ENCODE results near the gene RBPJL.

RBPJL gene

DNA sequence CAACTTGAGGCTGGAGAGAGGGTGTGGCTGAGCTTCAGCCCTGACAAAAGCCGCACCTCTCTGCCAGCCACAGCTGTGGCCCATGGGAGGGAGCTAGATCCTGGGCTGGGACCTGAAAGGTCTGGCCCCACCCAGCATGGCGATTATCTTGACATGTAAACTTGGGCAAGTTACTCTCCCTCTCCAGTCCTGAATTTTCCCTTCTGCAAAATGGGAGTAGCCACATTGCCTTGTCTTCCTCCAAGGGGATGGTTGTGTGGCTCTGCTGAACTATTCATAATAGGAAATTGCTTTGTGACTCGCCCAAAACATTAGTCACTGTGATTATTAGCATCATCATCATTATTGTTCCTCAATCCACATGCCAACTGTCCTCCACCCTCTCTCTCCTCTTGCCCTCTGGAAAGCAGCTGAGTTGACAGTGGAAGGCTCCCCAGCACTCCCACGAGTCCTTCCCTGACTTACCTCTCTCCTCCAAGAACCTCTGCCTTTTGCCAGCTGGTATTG is 23.0 kb upstream of the RBPJL start:
- no peak for DNase-seq (ENCODE audit: low read depth)
- H3K4me3 ChIP-seq (replicated peaks; ENCODE audit: low read depth, low read length) = no peak overlapping the region
- no peak for TF ChIP-seq CTCF (IDR thresholded peaks at IDR 0.05; ENCODE audit: low read length, missing control alignments)

DNA sequence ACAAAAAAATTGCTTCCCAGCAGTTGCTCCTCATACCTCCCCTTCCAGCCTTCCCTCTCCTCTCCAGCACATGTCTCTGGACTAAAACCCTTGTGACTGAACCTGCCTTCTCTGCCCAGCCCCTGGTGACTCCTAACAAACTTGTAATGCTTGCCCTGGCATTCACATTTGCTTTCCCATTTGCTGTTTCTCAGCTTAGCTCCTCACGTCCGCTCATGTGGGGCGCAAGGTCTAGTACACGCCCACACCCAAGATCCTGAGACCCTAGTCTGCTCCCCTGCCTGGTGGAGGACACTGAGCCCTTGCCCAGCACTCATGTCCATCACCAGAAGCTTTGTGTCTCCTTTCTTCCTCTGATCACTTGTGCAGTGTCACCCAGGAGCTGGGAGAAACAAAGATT is 18.3 kb upstream of the RBPJL start:
- no peak for TF ChIP-seq CTCF (IDR thresholded peaks at IDR 0.05; ENCODE audit: low read length, missing control alignments)
- no peak for DNase-seq (ENCODE audit: low read depth)
- no peak overlapping the region for H3K4me3 ChIP-seq (replicated peaks; ENCODE audit: low read depth, low read length)

DNA sequence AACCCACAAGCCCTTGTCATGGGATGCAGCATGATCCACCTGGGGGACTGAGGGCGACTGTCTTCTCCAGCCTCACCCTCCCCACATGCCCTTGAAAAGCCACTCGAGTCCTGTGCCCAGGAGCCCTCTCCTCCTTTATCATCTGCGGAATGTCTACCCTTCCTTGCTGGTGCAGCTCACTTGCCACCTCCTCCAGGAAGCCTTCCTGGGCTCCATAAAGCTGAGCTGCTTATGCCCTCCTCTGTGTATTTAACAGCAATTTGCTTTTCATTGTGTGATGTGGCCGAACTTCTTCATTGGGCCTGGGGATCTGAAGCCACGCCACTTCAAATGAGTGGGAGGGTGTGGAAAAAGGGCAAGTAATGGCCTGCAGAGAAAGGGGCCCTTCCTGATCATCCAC is 17.8 kb upstream of the RBPJL start:
- DNase-seq (ENCODE audit: low read depth) = no peak
- no peak for TF ChIP-seq CTCF (IDR thresholded peaks at IDR 0.05; ENCODE audit: low read length, missing control alignments)
- H3K4me3 ChIP-seq (replicated peaks; ENCODE audit: low read depth, low read length) = no peak overlapping the region

DNA sequence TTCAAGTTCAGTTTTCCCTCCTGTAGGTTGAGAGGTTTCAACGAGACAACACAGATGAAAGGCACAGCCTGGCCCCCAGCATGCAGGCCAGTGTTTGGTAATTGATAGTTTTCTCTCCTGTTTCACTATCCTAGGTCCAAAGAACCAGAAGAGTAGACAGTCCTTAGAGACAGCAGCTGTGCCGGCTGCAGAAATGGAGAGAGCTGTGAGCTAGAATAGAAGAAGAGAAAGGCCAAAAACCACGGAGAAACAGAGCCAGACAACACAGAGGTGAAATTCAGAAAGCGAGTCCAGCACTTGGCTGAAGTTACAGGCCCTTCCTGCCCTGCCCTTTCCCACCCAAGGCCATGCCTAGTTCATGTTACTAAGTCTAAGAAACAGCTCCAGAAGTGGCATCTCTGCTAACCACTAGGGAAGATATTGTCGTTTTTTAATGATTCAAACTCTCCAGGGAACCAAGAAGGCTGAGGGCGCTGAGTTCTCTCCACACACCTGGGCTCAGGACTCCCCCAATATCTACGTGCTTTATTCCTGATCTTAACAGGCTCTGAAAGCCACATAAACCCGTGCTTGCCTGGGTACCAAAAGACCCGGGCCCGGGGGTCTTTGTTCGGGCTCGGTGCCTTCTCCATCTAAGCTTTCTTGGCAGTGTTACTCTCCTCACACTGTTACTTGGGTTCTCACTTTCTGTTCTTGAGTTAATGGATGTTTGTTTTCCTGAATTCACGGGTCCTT is 16.5 kb upstream of the RBPJL start:
- H3K4me3 ChIP-seq (replicated peaks; ENCODE audit: low read depth, low read length) = no peak overlapping the region
- no peak for DNase-seq (ENCODE audit: low read depth)
- TF ChIP-seq CTCF (IDR thresholded peaks at IDR 0.05; ENCODE audit: low read length, missing control alignments) = no peak

- TF ChIP-seq CTCF (IDR thresholded peaks at IDR 0.05; ENCODE audit: low read length, missing control alignments) = peak; percentile 92
- peak; percentile 79 for DNase-seq (ENCODE audit: low read depth)
Observed at GRCh38 chr20:45290677-45291355, 15.8 kb upstream of the RBPJL start.

GRCh38 chr20:45291526-45291925 is 15.1 kb upstream of the RBPJL start:
- DNase-seq (ENCODE audit: low read depth) = no peak
- no peak for TF ChIP-seq CTCF (IDR thresholded peaks at IDR 0.05; ENCODE audit: low read length, missing control alignments)
- no peak overlapping the region for H3K4me3 ChIP-seq (replicated peaks; ENCODE audit: low read depth, low read length)

More at GRCh38 chr20:45290677-45291355, 15.8 kb upstream of the RBPJL start:
- no peak overlapping the region for H3K4me3 ChIP-seq (replicated peaks; ENCODE audit: low read depth, low read length)
